IMR-90 (cell line): Measurements from ENCODE around the gene ZBTB8A.

Experiments used
- CTCF ChIP-seq: conservative IDR thresholded peaks from 2 replicates; pipeline ENCODE4 v1.5.1; 2012; ENCODE audit warnings: mild to moderate bottlenecking, low read depth, low read length, improper control_type of control experiment
- MAZ ChIP-seq: IDR thresholded peaks from 2 replicates; pipeline ENCODE4 v1.6.1; 2012; ENCODE audit warnings: low read depth, mild to moderate bottlenecking, low read length, improper control_type of control experiment, moderate library complexity, borderline replicate concordance
- NFE2L2 ChIP-seq: fragments of 150-350 bp; IDR thresholded peaks from 2 replicates; pipeline ENCODE4 v1.6.1; 2016; ENCODE audit warnings: low read depth, mild to moderate bottlenecking, low read length
- RCOR1 ChIP-seq: IDR thresholded peaks from 2 replicates; pipeline ENCODE4 v1.6.1; 2012; ENCODE audit warnings: mild to moderate bottlenecking, low read length, improper control_type of control experiment; ENCODE audit not compliant: insufficient replicate concordance

- TF ChIP-seq RCOR1 (no peak), MAZ (no peak), CTCF (no peak), NFE2L2 (no peak)
Observed at GRCh38 chr1:32501865-32502264, 37.4 kb upstream of the ZBTB8A start.
